CD4-positive, alpha-beta T cell treated with Interleukin-2 at 100 ng/mL for 4 hours (primary cell): ENCODE data around the gene LPIN1.

Experiments
- DNase-seq: peaks from one replicate; pipeline ENCODE4 v3.0.0-alpha.2; 2020; ENCODE audit warnings: low spot score

LPIN1 gene

GRCh38 chr2:11762799-11763461 lies 16.5 kb downstream of the LPIN1 start:
- DNase-seq: no peak

GRCh38 chr2:11764359-11764758 lies 17.9 kb downstream of the LPIN1 start:
- DNase-seq: no peak

- DNase-seq: no peak
These were observed 18.5 kb downstream of the LPIN1 start for GRCh38 chr2:11764920-11765319.

GRCh38 chr2:11765501-11765900 lies 19.1 kb downstream of the LPIN1 start:
- no peak for DNase-seq

GRCh38 chr2:11766016-11766415 lies 19.6 kb downstream of the LPIN1 start:
- no peak for DNase-seq

- no peak for DNase-seq
These were observed 21.3 kb downstream of the LPIN1 start for GRCh38 chr2:11767779-11768178.

GRCh38 chr2:11768946-11769345 lies 22.5 kb downstream of the LPIN1 start:
- DNase-seq: no peak

GRCh38 chr2:11769516-11769915 lies 23.1 kb downstream of the LPIN1 start:
- no peak for DNase-seq

GRCh38 chr2:11770531-11771188 lies 24.2 kb downstream of the LPIN1 start:
- no peak for DNase-seq

GRCh38 chr2:11771971-11772615 lies 25.7 kb downstream of the LPIN1 start:
- no peak for DNase-seq

GRCh38 chr2:11773111-11773510 lies 26.7 kb downstream of the LPIN1 start:
- DNase-seq: no peak

GRCh38 chr2:11773747-11774525 lies 27.5 kb downstream of the LPIN1 start:
- no peak for DNase-seq

GRCh38 chr2:11774600-11774999 lies 28.2 kb downstream of the LPIN1 start:
- DNase-seq: no peak

GRCh38 chr2:11775384-11775783 lies 29.0 kb downstream of the LPIN1 start:
- peak; percentile 69 for DNase-seq

GRCh38 chr2:11777066-11777782 lies 30.8 kb downstream of the LPIN1 start:
- no peak for DNase-seq

- no peak for DNase-seq
These were observed 31.5 kb downstream of the LPIN1 start for GRCh38 chr2:11777886-11778415.

GRCh38 chr2:11778416-11778815 lies 32.0 kb downstream of the LPIN1 start:
- peak; percentile 27 for DNase-seq

GRCh38 chr2:11778923-11779757 lies 32.7 kb downstream of the LPIN1 start:
- DNase-seq: peak; percentile 88

GRCh38 chr2:11781602-11782001 lies 35.2 kb downstream of the LPIN1 start:
- no peak for DNase-seq

- no peak for DNase-seq
These were observed 37.8 kb downstream of the LPIN1 start for GRCh38 chr2:11784280-11784679.
